Thyroid gland (tissue), 4 donors: ENCODE measurements around the gene AMPD2. TPM values are rescaled to one million over a fixed set of nuclear protein-coding genes. Genes with fewer than 3 reads are reported as not detected.

Experiments
- DNase-seq, 2 donors: peaks; one replicate each; pipeline ENCODE4 v3.0.0-alpha.2; 2019
- H3K27ac ChIP-seq, 3 donors: fragments of 200-600 bp; sonication (generic); 1 replicate in 2 of 3; 2 replicates in 1 of 3; pipeline ENCODE4 v1.5.1; 2016 to 2019; ENCODE audit warnings: mild to moderate bottlenecking in 1 of 3, moderate library complexity in 1 of 3
- H3K27me3 ChIP-seq: fragments of 200-600 bp; sonication (generic); one replicate; pipeline ENCODE4 v1.5.1; 2019
- H3K36me3 ChIP-seq, 2 donors: fragments of 200-600 bp; sonication (generic); one replicate each; pipeline ENCODE4 v1.5.1; 2016 to 2019
- H3K4me1 ChIP-seq, 2 donors: fragments of 200-600 bp; sonication (generic); one replicate each; pipeline ENCODE4 v1.5.1; 2017 to 2019
- H3K4me3 ChIP-seq, 3 donors: fragments of 200-600 bp; sonication (generic); replicated peaks in 1 of 3; 1 replicate in 2 of 3; 2 replicates in 1 of 3; pipeline ENCODE4 v1.5.1; 2016; ENCODE audit warnings: mild to moderate bottlenecking in 1 of 3
- H3K9me3 ChIP-seq: fragments of 200-600 bp; sonication (generic); one replicate; pipeline ENCODE4 v1.5.1; 2017
- POLR2A ChIP-seq, 2 donors: fragments of 450-650 bp; IDR thresholded peaks; one replicate each; pipeline ENCODE4 v1.6.1; 2017; ENCODE audit warnings: antibody characterized with exemption in 2 of 2, mild to moderate bottlenecking in 2 of 2, moderate library complexity in 1 of 2
- WGBS, 2 donors: methylation state at CpG; one replicate each; pipeline ENCODE4 v1.1.5; 2017; 5-methylcytosine and 5-hydroxymethylcytosine counted together
- intact Hi-C: fragments of 100-400 bp; cut with DNase I; formaldehyde crosslinking; loops from one replicate; pipeline ENCODE4 v1.15.1; 2023
- total RNA-seq, 4 donors: library from RNA; depleted of rRNA; stranded (reverse); fragments of >200 nt; gene quantifications; one replicate each; pipeline ENCODE4 v1.2.3, GENCODE V29; 2016
- TF ChIP-seq, protein P1 (sequence below), 6 experiments: fragments of 200-600 bp in 3 of 6; fragments of 450-650 bp in 3 of 6; sonication (generic) in 3 of 6; IDR thresholded peaks; one replicate each; pipeline ENCODE4 v1.5.1; 2016 to 2019; ENCODE audit warnings: antibody characterized with exemption in 6 of 6, mild to moderate bottlenecking in 2 of 6, inconsistent platforms in 1 of 6, moderate library complexity in 1 of 6

The AMPD2 gene
- total RNA-seq, 4 donors from 2014 or later, result 31.2 to 74.8 (median 46.8) TPM

DNA sequence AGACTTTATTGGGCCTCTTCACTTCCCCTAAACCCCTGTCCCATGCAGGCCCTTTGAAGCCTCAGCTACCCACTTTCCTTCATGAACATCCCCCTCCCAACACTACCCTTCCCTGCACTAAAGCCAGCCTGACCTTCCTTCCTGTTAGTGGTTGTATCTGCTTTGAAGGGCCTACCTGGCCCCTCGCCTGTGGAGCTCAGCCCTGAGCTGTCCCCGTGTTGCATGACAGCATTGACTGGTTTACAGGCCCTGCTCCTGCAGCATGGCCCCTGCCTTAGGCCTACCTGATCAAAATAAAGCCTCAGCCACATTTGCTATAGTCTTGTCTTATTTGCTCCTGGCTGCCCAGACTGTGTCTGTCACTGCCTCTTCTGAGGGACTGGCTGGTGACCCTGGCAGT lies 41.8 kb downstream of the AMPD2 start:
- H3K4me1 ChIP-seq, result peaks cover 17 to 23% of the 10 kb centered on the region in 2 donors
- no peak overlapping the region for H3K4me3 ChIP-seq
- intact Hi-C loops, result no loop called here
- DNase-seq, result no peak
- no peaks in the 10 kb centered on the region for H3K27me3 ChIP-seq
- peak overlapping the region in 2 of 3 donors; percentile 43 to 44 for H3K27ac ChIP-seq
- no peaks in the 10 kb centered on the region for H3K36me3 ChIP-seq
- 64 to 74% methylated on average over 2 of the region's 2 CpGs for WGBS, 2 donors
- TF ChIP-seq, protein P1, sequence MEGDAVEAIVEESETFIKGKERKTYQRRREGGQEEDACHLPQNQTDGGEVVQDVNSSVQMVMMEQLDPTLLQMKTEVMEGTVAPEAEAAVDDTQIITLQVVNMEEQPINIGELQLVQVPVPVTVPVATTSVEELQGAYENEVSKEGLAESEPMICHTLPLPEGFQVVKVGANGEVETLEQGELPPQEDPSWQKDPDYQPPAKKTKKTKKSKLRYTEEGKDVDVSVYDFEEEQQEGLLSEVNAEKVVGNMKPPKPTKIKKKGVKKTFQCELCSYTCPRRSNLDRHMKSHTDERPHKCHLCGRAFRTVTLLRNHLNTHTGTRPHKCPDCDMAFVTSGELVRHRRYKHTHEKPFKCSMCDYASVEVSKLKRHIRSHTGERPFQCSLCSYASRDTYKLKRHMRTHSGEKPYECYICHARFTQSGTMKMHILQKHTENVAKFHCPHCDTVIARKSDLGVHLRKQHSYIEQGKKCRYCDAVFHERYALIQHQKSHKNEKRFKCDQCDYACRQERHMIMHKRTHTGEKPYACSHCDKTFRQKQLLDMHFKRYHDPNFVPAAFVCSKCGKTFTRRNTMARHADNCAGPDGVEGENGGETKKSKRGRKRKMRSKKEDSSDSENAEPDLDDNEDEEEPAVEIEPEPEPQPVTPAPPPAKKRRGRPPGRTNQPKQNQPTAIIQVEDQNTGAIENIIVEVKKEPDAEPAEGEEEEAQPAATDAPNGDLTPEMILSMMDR (IDR thresholded peaks at IDR 0.05), result no peak
- TF ChIP-seq POLR2A (IDR thresholded peaks at IDR 0.05), result no peak
- H3K9me3 ChIP-seq, result no peaks in the 10 kb centered on the region

DNA sequence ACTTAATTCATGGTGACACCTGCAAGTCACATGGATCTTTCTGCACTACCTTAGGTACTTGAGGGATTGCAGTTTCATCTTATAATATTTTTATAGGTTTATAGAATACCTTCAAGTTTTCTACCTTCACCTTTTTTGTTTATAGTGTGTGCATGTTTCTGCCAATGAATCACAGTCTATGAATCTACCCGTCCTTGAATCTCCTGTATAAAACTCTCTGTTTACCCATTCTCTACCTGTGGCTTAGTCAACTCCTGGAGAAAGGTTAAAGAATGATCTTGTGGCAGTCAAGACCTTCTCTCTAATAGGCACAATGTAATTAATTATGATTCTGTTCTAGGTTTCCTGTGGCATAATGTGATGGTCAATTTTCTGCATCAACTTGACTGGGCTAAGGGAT lies 45.0 kb downstream of the AMPD2 start:
- H3K36me3 ChIP-seq, result no peaks in the 10 kb centered on the region
- 34 to 91% methylated on average over 1 of the region's 1 CpG for WGBS, 2 donors
- no peaks in the 10 kb centered on the region for H3K27me3 ChIP-seq
- TF ChIP-seq, protein P1 (IDR thresholded peaks at IDR 0.05), result no peak
- no peak for TF ChIP-seq POLR2A (IDR thresholded peaks at IDR 0.05)
- H3K4me1 ChIP-seq, result peaks cover 12 to 16% of the 10 kb centered on the region in 2 donors
- H3K27ac ChIP-seq, result no peak overlapping the region
- H3K9me3 ChIP-seq, result no peaks in the 10 kb centered on the region
- no peak for DNase-seq
- H3K4me3 ChIP-seq, result no peak overlapping the region
- intact Hi-C loops, result no loop called here

DNA sequence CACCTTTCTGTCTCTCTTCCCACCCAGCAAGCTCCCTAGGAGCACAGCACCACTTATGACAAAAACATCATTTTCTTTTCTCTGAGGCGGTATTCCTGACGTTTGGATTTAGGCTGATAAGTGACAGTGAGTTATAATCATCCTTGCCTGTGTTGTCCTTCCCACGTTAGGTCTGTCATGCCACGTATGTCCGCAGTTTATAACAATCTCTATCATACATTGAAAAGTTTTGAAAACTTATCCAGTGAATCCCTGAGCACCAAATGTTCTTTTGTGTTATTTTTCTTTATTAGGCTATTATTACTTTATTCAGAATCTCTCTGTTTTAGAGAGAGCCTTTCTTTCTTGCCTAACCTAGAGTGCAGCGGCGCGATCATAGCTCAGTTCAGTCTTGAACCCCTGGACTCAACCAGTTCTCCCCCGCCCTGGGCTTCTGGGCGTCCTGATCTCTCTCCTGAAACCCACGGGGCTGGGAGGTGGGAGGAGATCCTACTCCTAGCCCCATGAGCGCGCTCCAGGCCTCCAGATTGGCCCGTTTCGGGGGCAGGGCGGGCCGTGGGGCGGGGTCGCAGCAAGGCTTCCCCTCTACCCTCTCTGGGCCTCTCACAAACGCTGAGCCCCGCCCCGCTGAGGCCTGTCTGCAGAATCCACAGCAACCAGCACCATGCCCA lies 48.0 kb downstream of the AMPD2 start, which contains the start of gene GSTM2:
Gene GSTM2, plus strand, starts transcription at position 606 of the 671 bp plus-strand sequence. Its CDS starts 59 bp downstream, at position 665.
- intact Hi-C loops, result no loop called here
- Histone ChIP-seq H3K27ac (peak within 1 kb of the TSS; percentile 4 to 10 (median 6)), H3K36me3 (no peaks in the 10 kb centered on the region), H3K27me3 (no peaks in the 10 kb centered on the region), H3K4me3 (peak within 1 kb of the TSS in 1 of 3 donors; percentile 35), H3K9me3 (no peaks in the 10 kb centered on the region), H3K4me1 (peaks cover 4 to 6% of the 10 kb centered on the region in 2 donors)
- 14 to 21% methylated on average over 16 to 22 of the region's 22 CpGs for whole genome bisulfite sequencing, 2 donors
- peak; percentile 94 to 97 for DNase-seq
- TF ChIP-seq POLR2A (IDR thresholded peaks at IDR 0.05), result peak in 1 of 2 donors; percentile 64
- TF ChIP-seq, protein P1 (IDR thresholded peaks at IDR 0.05), result no peak

DNA sequence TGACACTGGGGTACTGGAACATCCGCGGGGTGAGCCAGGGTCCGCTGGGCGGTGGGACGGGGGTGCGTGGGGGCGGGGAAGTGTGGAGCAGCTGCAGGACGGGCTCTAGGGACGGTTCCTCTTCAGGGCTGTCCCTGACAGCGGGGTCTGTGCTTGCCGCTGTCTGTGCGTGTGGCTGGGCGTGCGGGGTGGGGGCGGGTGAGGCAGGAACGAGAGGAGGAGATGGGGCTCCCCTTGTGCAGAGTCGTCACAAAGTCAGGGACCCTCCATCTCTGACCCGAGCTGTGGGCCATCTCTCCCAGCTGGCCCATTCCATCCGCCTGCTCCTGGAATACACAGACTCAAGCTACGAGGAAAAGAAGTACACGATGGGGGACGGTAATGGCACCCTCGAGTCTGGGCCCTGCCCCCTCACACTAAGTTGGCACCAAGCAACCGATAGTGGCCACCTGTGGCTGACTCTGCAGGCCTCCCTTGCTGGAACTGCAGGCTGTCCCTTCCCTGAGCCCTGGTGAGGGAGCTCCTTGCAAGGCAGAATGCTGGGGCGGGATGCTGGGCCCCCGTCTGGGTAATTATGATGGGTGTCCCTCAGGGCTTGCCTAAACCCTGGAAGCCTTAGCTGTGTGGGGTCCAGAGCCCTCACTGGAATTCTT lies 48.6 kb downstream of the AMPD2 start:
- TF ChIP-seq, protein P1 (IDR thresholded peaks at IDR 0.05), result no peak
- TF ChIP-seq POLR2A (IDR thresholded peaks at IDR 0.05), result no peak
- H3K4me3 ChIP-seq, result peak overlapping the region in 1 of 3 donors; percentile 35
- no peaks in the 10 kb centered on the region for H3K27me3 ChIP-seq
- no peaks in the 10 kb centered on the region for H3K9me3 ChIP-seq
- peaks cover 0 to 3% of the 10 kb centered on the region in 2 donors for H3K36me3 ChIP-seq
- peak overlapping the region; percentile 4 to 10 (median 6) for H3K27ac ChIP-seq
- 12 to 13% methylated on average over 15 to 21 of the region's 26 CpGs for WGBS, 2 donors
- intact Hi-C loops, result no loop called here
- peak in 1 of 2 donors; percentile 21 for DNase-seq
- H3K4me1 ChIP-seq, result peaks cover 4 to 6% of the 10 kb centered on the region in 2 donors
